GM23338 (cell line): Measurements from ENCODE around the gene TTC28.

Experiments
- CTCF ChIP-seq, 2 experiments: fragments of 200-600 bp in 1 of 2; sonication (generic) in 1 of 2; conservative IDR thresholded peaks; 2 replicates each; pipeline versions ENCODE4 v1.5.1 to v1.6.1; 2016 to 2017; ENCODE audit warnings: antibody characterized with exemption in 2 of 2, low read depth in 2 of 2, mild to moderate bottlenecking in 2 of 2, moderate library complexity in 1 of 2
- EZH2 ChIP-seq: fragments of 200-600 bp; sonication (generic); IDR thresholded peaks from one replicate; pipeline ENCODE4 v1.8.0; 2017; ENCODE audit warnings: antibody characterized with exemption, mild to moderate bottlenecking, low read depth; ENCODE audit not compliant: unreplicated experiment

GRCh38 chr22:28514321-28514821 lies 165.3 kb downstream of the TTC28 start:
- TF ChIP-seq EZH2 (no peak), CTCF (conservative IDR thresholded peaks at IDR 0.05; ENCODE audit: low read depth in 2 of 2) (no peak)
